Stimulated activated memory B cell treated with anti-CD40 and anti-IgM and Interleukin-4, amounts not matched to agents 10 μg/mL and 1 μg/mL and 100 μg/mL, for 72 hours (primary cell): ENCODE results near the gene PDE4D.

Source experiments
- ATAC-seq: fragments of 150-1000 bp; cut with Tn5 transposase; 2 replicates; pipeline ENCODE4 v1.10.0; 2021
- H3K27ac Mint-ChIP-seq: one replicate; pipeline ENCODE4 v1.8.0; 2022; ENCODE audit warnings: mild to moderate bottlenecking, mixed read lengths
- H3K27me3 Mint-ChIP-seq: one replicate; pipeline ENCODE4 v1.8.0; 2022; ENCODE audit warnings: mixed read lengths
- H3K36me3 Mint-ChIP-seq: one replicate; pipeline ENCODE4 v1.8.0; 2022; ENCODE audit warnings: mixed read lengths
- H3K4me1 Mint-ChIP-seq: one replicate; pipeline ENCODE4 v1.8.0; 2022; ENCODE audit warnings: mixed read lengths
- H3K4me3 Mint-ChIP-seq: one replicate; pipeline ENCODE4 v1.8.0; 2022; ENCODE audit warnings: mild to moderate bottlenecking, moderate library complexity, mixed read lengths
- H3K9me3 Mint-ChIP-seq: one replicate; pipeline ENCODE4 v1.8.0; 2022; ENCODE audit warnings: mixed read lengths

The PDE4D gene

GRCh38 chr5:59542306-59542705, 351.2 kb downstream of the PDE4D start:
- Mint-ChIP-seq H3K4me3 (no peak overlapping the region), H3K27ac (no peak overlapping the region)

GRCh38 chr5:59540366-59540765, 353.2 kb downstream of the PDE4D start:
- Mint-ChIP-seq H3K9me3 (no peaks in the 10 kb centered on the region), H3K27ac (no peak overlapping the region), H3K27me3 (no peaks in the 10 kb centered on the region), H3K4me1 (peaks cover 21% of the 10 kb centered on the region), H3K36me3 (no peaks in the 10 kb centered on the region), H3K4me3 (no peak overlapping the region)
- ATAC-seq = no peak

More at GRCh38 chr5:59542306-59542705, 351.2 kb downstream of the PDE4D start:
- Mint-ChIP-seq H3K9me3 (no peaks in the 10 kb centered on the region), H3K36me3 (no peaks in the 10 kb centered on the region), H3K27me3 (no peaks in the 10 kb centered on the region), H3K4me1 (peaks cover 21% of the 10 kb centered on the region)
- ATAC-seq = no peak

GRCh38 chr5:59538750-59539121, 354.8 kb downstream of the PDE4D start:
- Mint-ChIP-seq H3K4me3 (no peak overlapping the region), H3K27ac (no peak overlapping the region), H3K9me3 (no peaks in the 10 kb centered on the region), H3K36me3 (no peaks in the 10 kb centered on the region), H3K27me3 (no peaks in the 10 kb centered on the region), H3K4me1 (peaks cover 11% of the 10 kb centered on the region)
- ATAC-seq = no peak

GRCh38 chr5:59537961-59538749, 355.4 kb downstream of the PDE4D start:
- Mint-ChIP-seq H3K27ac (no peak overlapping the region), H3K36me3 (no peaks in the 10 kb centered on the region), H3K4me1 (peaks cover 5% of the 10 kb centered on the region), H3K9me3 (no peaks in the 10 kb centered on the region), H3K27me3 (no peaks in the 10 kb centered on the region), H3K4me3 (no peak overlapping the region)
- ATAC-seq = no peak

GRCh38 chr5:59536875-59537274, 356.7 kb downstream of the PDE4D start:
- Mint-ChIP-seq H3K4me1 (no peaks in the 10 kb centered on the region), H3K4me3 (no peak overlapping the region), H3K27me3 (no peaks in the 10 kb centered on the region), H3K27ac (no peak overlapping the region), H3K9me3 (no peaks in the 10 kb centered on the region), H3K36me3 (no peaks in the 10 kb centered on the region)
- no peak for ATAC-seq

- Mint-ChIP-seq H3K27me3 (no peaks in the 10 kb centered on the region), H3K9me3 (no peaks in the 10 kb centered on the region), H3K4me1 (no peaks in the 10 kb centered on the region), H3K36me3 (no peaks in the 10 kb centered on the region), H3K4me3 (no peak overlapping the region), H3K27ac (no peak overlapping the region)
- no peak for ATAC-seq
Observed at GRCh38 chr5:59535561-59535960, 358.0 kb downstream of the PDE4D start.

GRCh38 chr5:59533730-59534108, 359.8 kb downstream of the PDE4D start:
- H3K36me3 Mint-ChIP-seq = no peaks in the 10 kb centered on the region
- no peaks in the 10 kb centered on the region for H3K9me3 Mint-ChIP-seq
- H3K27ac Mint-ChIP-seq = no peak overlapping the region
- H3K4me1 Mint-ChIP-seq = no peaks in the 10 kb centered on the region
- ATAC-seq = no peak
- no peaks in the 10 kb centered on the region for H3K27me3 Mint-ChIP-seq
- no peak overlapping the region for H3K4me3 Mint-ChIP-seq

- Mint-ChIP-seq H3K9me3 (no peaks in the 10 kb centered on the region), H3K27ac (no peak overlapping the region), H3K4me3 (no peak overlapping the region), H3K4me1 (no peaks in the 10 kb centered on the region), H3K36me3 (no peaks in the 10 kb centered on the region), H3K27me3 (no peaks in the 10 kb centered on the region)
- no peak for ATAC-seq
Observed at GRCh38 chr5:59532979-59533729, 360.4 kb downstream of the PDE4D start.

- H3K9me3 Mint-ChIP-seq = peaks cover 4% of the 10 kb centered on the region
- H3K27me3 Mint-ChIP-seq = no peaks in the 10 kb centered on the region
- H3K4me1 Mint-ChIP-seq = no peaks in the 10 kb centered on the region
- peaks cover 2% of the 10 kb centered on the region for H3K36me3 Mint-ChIP-seq
- no peak overlapping the region for H3K27ac Mint-ChIP-seq
- no peak overlapping the region for H3K4me3 Mint-ChIP-seq
- no peak for ATAC-seq
Observed at GRCh38 chr5:59529239-59529638, 364.3 kb downstream of the PDE4D start.

GRCh38 chr5:59528202-59528862, 365.2 kb downstream of the PDE4D start:
- no peak for ATAC-seq
- H3K4me1 Mint-ChIP-seq = no peaks in the 10 kb centered on the region
- no peak overlapping the region for H3K4me3 Mint-ChIP-seq
- no peak overlapping the region for H3K27ac Mint-ChIP-seq
- H3K27me3 Mint-ChIP-seq = no peaks in the 10 kb centered on the region
- H3K9me3 Mint-ChIP-seq = peaks cover 10% of the 10 kb centered on the region
- peaks cover 8% of the 10 kb centered on the region for H3K36me3 Mint-ChIP-seq

- H3K27me3 Mint-ChIP-seq = no peaks in the 10 kb centered on the region
- H3K4me3 Mint-ChIP-seq = no peak overlapping the region
- H3K36me3 Mint-ChIP-seq = peaks cover 8% of the 10 kb centered on the region
- ATAC-seq = no peak
- peaks cover 13% of the 10 kb centered on the region for H3K9me3 Mint-ChIP-seq
- no peaks in the 10 kb centered on the region for H3K4me1 Mint-ChIP-seq
- no peak overlapping the region for H3K27ac Mint-ChIP-seq
Observed at GRCh38 chr5:59525957-59526356, 367.6 kb downstream of the PDE4D start.

- no peak overlapping the region for H3K27ac Mint-ChIP-seq
- no peaks in the 10 kb centered on the region for H3K4me1 Mint-ChIP-seq
- no peaks in the 10 kb centered on the region for H3K27me3 Mint-ChIP-seq
- H3K4me3 Mint-ChIP-seq = no peak overlapping the region
- H3K9me3 Mint-ChIP-seq = peaks cover 13% of the 10 kb centered on the region
- no peak for ATAC-seq
- peaks cover 8% of the 10 kb centered on the region for H3K36me3 Mint-ChIP-seq
Observed at GRCh38 chr5:59525311-59525710, 368.2 kb downstream of the PDE4D start.

GRCh38 chr5:59522201-59522831, 371.2 kb downstream of the PDE4D start:
- ATAC-seq = no peak
- H3K4me1 Mint-ChIP-seq = no peaks in the 10 kb centered on the region
- H3K27me3 Mint-ChIP-seq = no peaks in the 10 kb centered on the region
- peaks cover 13% of the 10 kb centered on the region for H3K9me3 Mint-ChIP-seq
- no peak overlapping the region for H3K27ac Mint-ChIP-seq
- peaks cover 8% of the 10 kb centered on the region for H3K36me3 Mint-ChIP-seq
- no peak overlapping the region for H3K4me3 Mint-ChIP-seq

- Mint-ChIP-seq H3K4me3 (no peak overlapping the region), H3K27me3 (no peaks in the 10 kb centered on the region), H3K36me3 (peaks cover 8% of the 10 kb centered on the region), H3K9me3 (peaks cover 13% of the 10 kb centered on the region), H3K27ac (no peak overlapping the region), H3K4me1 (no peaks in the 10 kb centered on the region)
- no peak for ATAC-seq
Observed at GRCh38 chr5:59521476-59521875, 372.1 kb downstream of the PDE4D start.

- Mint-ChIP-seq H3K36me3 (peaks cover 7% of the 10 kb centered on the region), H3K4me1 (no peaks in the 10 kb centered on the region), H3K4me3 (no peak overlapping the region), H3K9me3 (peaks cover 10% of the 10 kb centered on the region), H3K27ac (no peak overlapping the region), H3K27me3 (no peaks in the 10 kb centered on the region)
- ATAC-seq = no peak
Observed at GRCh38 chr5:59519338-59519737, 374.2 kb downstream of the PDE4D start.
